ENCODE results near the gene RTN4RL2.

- TF ChIP-seq CTCF (IDR thresholded peaks at IDR 0.05; ENCODE audit: low read depth, low read length, poor library complexity, severe bottlenecking) (no peak), EZH2phosphoT487 (IDR thresholded peaks at IDR 0.05; ENCODE audit: borderline replicate concordance, low read length) (no peak)
Observed at GRCh38 chr11:57499413-57499982, 39.2 kb downstream of the RTN4RL2 start.

Data from DOHH2 (cell line).